Measurements from ENCODE around the gene DR1. TPM values are rescaled to one million over a fixed set of nuclear protein-coding genes. Genes with fewer than 3 reads are reported as not detected.
"Not testable (repeated sequence)": the region's sequence is repeated elsewhere in the genome, so short reads cannot be mapped to it uniquely, and the experiment has no call there.

The DR1 gene
- total and polyA plus RNA-seq, 2 of the 13 experiments (the other 11 are each of a cell fraction or from before 2014, with no cell fraction given): 17.8 to 42.3 TPM

DNA sequence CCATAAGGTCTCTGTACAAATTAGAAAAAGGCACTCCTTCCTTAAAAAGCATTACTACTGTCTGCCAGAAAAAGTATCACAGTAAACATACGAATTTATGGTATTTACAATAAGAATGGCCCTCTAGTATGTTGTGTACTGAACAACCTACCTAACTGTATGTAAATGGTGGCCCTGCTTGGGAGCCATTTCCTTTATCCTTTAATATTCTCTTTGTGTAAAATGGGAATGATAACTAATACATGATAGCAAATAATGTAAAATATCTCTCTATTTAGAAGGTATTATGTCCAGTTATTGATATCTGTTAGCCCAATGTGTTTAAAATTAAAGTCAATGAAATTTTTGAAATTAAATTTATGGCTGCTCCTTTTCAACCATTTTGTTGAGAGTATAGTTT lies 5.2 kb downstream of the DR1 start (continued):
- no peak for TF ChIP-seq EZH2 (conservative IDR thresholded peaks at IDR 0.05; ENCODE audit: low read depth, low read length)

GRCh38 chr1:93351346-93351745 lies 5.6 kb downstream of the DR1 start:
- H2AFZ ChIP-seq (ENCODE audit: low read length); CTCF ChIA-PET (ENCODE audit: low intra/inter-chr PET ratio, low total read pairs); intact Hi-C loops (cut with micrococcal nuclease; ENCODE audit: unreplicated experiment); H3K27ac ChIP-seq (ENCODE audit: extremely low read length, insufficient read depth, low read length); H3K27me3 ChIP-seq (ENCODE audit: control insufficient read depth in 1 of 2, insufficient read depth in 2 of 2, low read length in 2 of 2); in situ Hi-C loops (cut with HindIII; ENCODE audit: extremely low pct_ligation_motif_present, low pct_unique_long_range_greater_than_20kb); H3K4me2 ChIP-seq (ENCODE audit: low read depth, low read length); H3K9ac ChIP-seq (ENCODE audit: insufficient read depth, low read depth, low read length); H3K4me3 ChIP-seq (replicated peaks in 1 of 3; ENCODE audit: insufficient read depth in 1 of 3, low read depth in 2 of 3, low read length in 3 of 3); DNase-seq (ENCODE audit: low spot score); FAIRE-seq; BruUV-seq (replicated peaks); ATAC-seq; POLR2A ChIA-PET; H3K9me3 ChIP-seq (ENCODE audit: low read length): not testable (repeated sequence)
- Histone ChIP-seq H3K4me1 (ENCODE audit: insufficient read depth, low read length) (peaks cover 24% of the 10 kb centered on the region), H4K20me1 (ENCODE audit: insufficient read depth, low read length) (peaks cover 32% of the 10 kb centered on the region), H3K36me3 (replicated peaks in 1 of 2; ENCODE audit: control insufficient read depth in 1 of 2, insufficient read depth in 2 of 2, low read length in 2 of 2) (peaks cover 7 to 29% of the 10 kb centered on the region in 2 experiments; a peak in 4 of 5 replicates), H3K79me2 (ENCODE audit: insufficient read depth, low read length) (peaks cover 87% of the 10 kb centered on the region)
- 97% methylated on average over 7 of the region's 7 CpGs for WGBS (ENCODE audit: low lambda C conversion rate)

DNA sequence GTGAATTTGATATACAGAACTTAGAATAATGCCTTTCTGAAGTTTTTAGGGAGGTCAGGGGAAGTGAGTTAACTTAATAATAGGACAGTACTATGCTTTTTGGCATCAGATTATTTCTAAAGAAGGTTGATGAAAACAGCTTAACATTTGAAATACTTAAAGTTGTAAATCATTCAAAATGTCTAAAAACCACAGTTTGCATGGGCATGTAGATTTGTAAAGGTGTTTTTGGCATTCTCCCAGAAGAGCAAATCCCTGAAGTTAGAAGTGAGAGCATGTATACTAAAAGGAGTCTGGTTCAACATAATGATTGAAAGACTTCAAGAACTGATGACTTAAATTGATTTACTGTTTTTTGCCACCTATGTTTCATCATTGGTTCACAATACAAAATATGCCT lies 6.7 kb downstream of the DR1 start:
- intact Hi-C loops (cut with micrococcal nuclease; ENCODE audit: unreplicated experiment): no loop called here
- no peak overlapping the region for H3K4me2 ChIP-seq (ENCODE audit: low read depth, low read length)
- H3K27ac ChIP-seq (ENCODE audit: extremely low read length, insufficient read depth, low read length): no peak overlapping the region
- peaks cover 7 to 36% of the 10 kb centered on the region in 2 experiments; a peak in 4 of 5 replicates for H3K36me3 ChIP-seq (replicated peaks in 1 of 2; ENCODE audit: control insufficient read depth in 1 of 2, insufficient read depth in 2 of 2, low read length in 2 of 2)
- CTCF ChIA-PET (ENCODE audit: low intra/inter-chr PET ratio, low total read pairs): no interaction called here
- in situ Hi-C loops (cut with HindIII; ENCODE audit: extremely low pct_ligation_motif_present, low pct_unique_long_range_greater_than_20kb): no loop called here
- peaks cover 81% of the 10 kb centered on the region for H3K79me2 ChIP-seq (ENCODE audit: insufficient read depth, low read length)
- H3K4me3 ChIP-seq (replicated peaks in 1 of 3; ENCODE audit: insufficient read depth in 1 of 3, low read depth in 2 of 3, low read length in 3 of 3): no peak overlapping the region
- no peak for ATAC-seq
- no peaks in the 10 kb centered on the region for H3K9me3 ChIP-seq (ENCODE audit: low read length)
- no peak for FAIRE-seq
- no peak overlapping the region for H2AFZ ChIP-seq (ENCODE audit: low read length)
- no TSS peak for BruUV-seq (replicated peaks)
- POLR2A ChIA-PET: no interaction called here
- peaks cover 24% of the 10 kb centered on the region for H3K4me1 ChIP-seq (ENCODE audit: insufficient read depth, low read length)
- no peaks in the 10 kb centered on the region for H3K27me3 ChIP-seq (ENCODE audit: control insufficient read depth in 1 of 2, insufficient read depth in 2 of 2, low read length in 2 of 2)
- no peak for DNase-seq (ENCODE audit: low spot score)
- H3K9ac ChIP-seq (ENCODE audit: insufficient read depth, low read depth, low read length): no peak overlapping the region
- H4K20me1 ChIP-seq (ENCODE audit: insufficient read depth, low read length): peaks cover 30% of the 10 kb centered on the region
- TF ChIP-seq ARHGAP35 (CRISPR knock-in tag; IDR thresholded peaks at IDR 0.05; ENCODE audit: borderline replicate concordance) (no peak), GABPA (IDR thresholded peaks at IDR 0.05; ENCODE audit: low read depth, low read length) (no peak), GABPA (CRISPR knock-in tag; IDR thresholded peaks at IDR 0.05; ENCODE audit: low read depth) (no peak), PATZ1 (CRISPR knock-in tag; IDR thresholded peaks at IDR 0.05) (no peak), ZEB1 (IDR thresholded peaks at IDR 0.05; ENCODE audit: insufficient replicate concordance, low read depth) (no peak), ZNF160 (CRISPR knock-in tag; IDR thresholded peaks at IDR 0.05) (no peak), ATF1 (CRISPR knock-in tag; IDR thresholded peaks at IDR 0.05) (no peak)
- TF ChIP-seq, protein P1, sequence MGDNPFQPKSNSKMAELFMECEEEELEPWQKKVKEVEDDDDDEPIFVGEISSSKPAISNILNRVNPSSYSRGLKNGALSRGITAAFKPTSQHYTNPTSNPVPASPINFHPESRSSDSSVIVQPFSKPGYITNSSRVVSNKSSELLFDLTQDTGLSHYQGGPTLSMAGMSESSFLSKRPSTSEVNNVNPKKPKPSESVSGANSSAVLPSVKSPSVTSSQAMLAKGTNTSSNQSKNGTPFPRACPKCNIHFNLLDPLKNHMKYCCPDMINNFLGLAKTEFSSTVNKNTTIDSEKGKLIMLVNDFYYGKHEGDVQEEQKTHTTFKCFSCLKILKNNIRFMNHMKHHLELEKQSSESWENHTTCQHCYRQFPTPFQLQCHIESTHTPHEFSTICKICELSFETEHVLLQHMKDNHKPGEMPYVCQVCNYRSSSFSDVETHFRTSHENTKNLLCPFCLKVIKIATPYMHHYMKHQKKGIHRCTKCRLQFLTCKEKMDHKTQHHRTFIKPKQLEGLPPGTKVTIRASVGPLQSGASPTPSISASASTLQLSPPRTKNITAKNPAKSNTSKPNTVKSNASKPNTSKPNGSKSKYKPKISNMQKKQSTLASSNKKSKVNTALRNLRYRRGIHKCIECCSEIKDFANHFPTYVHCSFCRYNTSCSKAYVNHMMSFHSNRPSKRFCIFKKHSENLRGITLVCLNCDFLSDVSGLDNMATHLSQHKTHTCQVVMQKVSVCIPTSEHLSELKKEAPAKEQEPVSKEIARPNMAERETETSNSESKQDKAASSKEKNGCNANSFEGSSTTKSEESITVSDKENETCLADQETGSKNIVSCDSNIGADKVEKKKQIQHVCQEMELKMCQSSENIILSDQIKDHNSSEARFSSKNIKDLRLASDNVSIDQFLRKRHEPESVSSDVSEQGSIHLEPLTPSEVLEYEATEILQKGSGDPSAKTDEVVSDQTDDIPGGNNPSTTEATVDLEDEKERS (CRISPR knock-in tag; IDR thresholded peaks at IDR 0.05): no peak
- TF ChIP-seq, protein P2, sequence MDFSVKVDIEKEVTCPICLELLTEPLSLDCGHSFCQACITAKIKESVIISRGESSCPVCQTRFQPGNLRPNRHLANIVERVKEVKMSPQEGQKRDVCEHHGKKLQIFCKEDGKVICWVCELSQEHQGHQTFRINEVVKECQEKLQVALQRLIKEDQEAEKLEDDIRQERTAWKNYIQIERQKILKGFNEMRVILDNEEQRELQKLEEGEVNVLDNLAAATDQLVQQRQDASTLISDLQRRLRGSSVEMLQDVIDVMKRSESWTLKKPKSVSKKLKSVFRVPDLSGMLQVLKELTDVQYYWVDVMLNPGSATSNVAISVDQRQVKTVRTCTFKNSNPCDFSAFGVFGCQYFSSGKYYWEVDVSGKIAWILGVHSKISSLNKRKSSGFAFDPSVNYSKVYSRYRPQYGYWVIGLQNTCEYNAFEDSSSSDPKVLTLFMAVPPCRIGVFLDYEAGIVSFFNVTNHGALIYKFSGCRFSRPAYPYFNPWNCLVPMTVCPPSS (IDR thresholded peaks at IDR 0.05): no peak

All from HepG2 (cell line).